Fibroblast of skin of abdomen (primary cell): ENCODE results near the gene PARP8.
"Not testable (repeated sequence)": the region's sequence is repeated elsewhere in the genome, so short reads cannot be mapped to it uniquely, and the experiment has no call there.

ENCODE experiments used
- DNase-seq: peaks from one replicate; pipeline ENCODE4 v3.0.0-alpha.2; 2013

Gene PARP8

GRCh38 chr5:50791813-50792212, 125.4 kb downstream of the PARP8 start:
- DNase-seq, result no peak

- no peak for DNase-seq
These were observed 126.4 kb downstream of the PARP8 start for GRCh38 chr5:50792843-50793242.

GRCh38 chr5:50794812-50795211, 128.4 kb downstream of the PARP8 start:
- DNase-seq, result no peak

- DNase-seq, result no peak
These were observed 131.6 kb downstream of the PARP8 start for GRCh38 chr5:50798002-50798401.

GRCh38 chr5:50799596-50799995, 133.2 kb downstream of the PARP8 start:
- no peak for DNase-seq

- DNase-seq, result no peak
These were observed 134.0 kb downstream of the PARP8 start for GRCh38 chr5:50800410-50800809.

GRCh38 chr5:50807661-50808060, 141.2 kb downstream of the PARP8 start:
- DNase-seq, result peak; percentile 36

GRCh38 chr5:50808406-50808805, 142.0 kb downstream of the PARP8 start:
- no peak for DNase-seq

GRCh38 chr5:50811746-50812145, 145.3 kb downstream of the PARP8 start:
- not testable (repeated sequence) for DNase-seq

- no peak for DNase-seq
These were observed 147.3 kb downstream of the PARP8 start for GRCh38 chr5:50813691-50814090.

- DNase-seq, result no peak
These were observed 148.1 kb downstream of the PARP8 start for GRCh38 chr5:50814556-50814955.

GRCh38 chr5:50822046-50822445, 155.6 kb downstream of the PARP8 start:
- DNase-seq, result no peak

GRCh38 chr5:50822761-50823160, 156.3 kb downstream of the PARP8 start:
- DNase-seq, result no peak

GRCh38 chr5:50823568-50823967, 157.1 kb downstream of the PARP8 start:
- no peak for DNase-seq

GRCh38 chr5:50824109-50824508, 157.7 kb downstream of the PARP8 start:
- no peak for DNase-seq

- DNase-seq, result no peak
These were observed 161.2 kb downstream of the PARP8 start for GRCh38 chr5:50827516-50828247.

- no peak for DNase-seq
These were observed 162.6 kb downstream of the PARP8 start for GRCh38 chr5:50829023-50829422.

- no peak for DNase-seq
These were observed 166.3 kb downstream of the PARP8 start for GRCh38 chr5:50832657-50833284.

GRCh38 chr5:50836356-50836755, 169.9 kb downstream of the PARP8 start:
- DNase-seq, result no peak

GRCh38 chr5:50839472-50839871, 173.0 kb downstream of the PARP8 start:
- DNase-seq, result no peak

GRCh38 chr5:50843091-50843490, 176.7 kb downstream of the PARP8 start:
- DNase-seq, result no peak

GRCh38 chr5:50846261-50846660, 179.8 kb downstream of the PARP8 start:
- no peak for DNase-seq

- DNase-seq, result no peak
These were observed 183.1 kb downstream of the PARP8 start for GRCh38 chr5:50849554-50849953.

GRCh38 chr5:50853151-50853550, 186.7 kb downstream of the PARP8 start:
- no peak for DNase-seq

- no peak for DNase-seq
These were observed 187.6 kb downstream of the PARP8 start for GRCh38 chr5:50854082-50854481.
